GM12892 (cell line): ENCODE measurements around the gene NPHS2.
"Not testable (repeated sequence)": the region's sequence is repeated elsewhere in the genome, so short reads cannot be mapped to it uniquely, and the experiment has no call there.

ENCODE experiments used
- DNase-seq: peaks from one replicate; pipeline ENCODE4 v3.0.0; 2011; ENCODE audit not compliant: insufficient read length
- FAIRE-seq: peaks from 2 replicates; lab custom pipeline; 2011; peaks lifted over from hg19 to GRCh38; lab: Jason Lieb, UNC
- POLR2A ChIP-seq: IDR thresholded peaks from 2 replicates; pipeline ENCODE4 v1.6.1; 2011; ENCODE audit warnings: low read depth, low read length, control low read depth
- POLR2AphosphoS5 ChIP-seq: IDR thresholded peaks from 2 replicates; pipeline ENCODE4 v1.6.1; 2011; ENCODE audit warnings: low read depth, low read length, control low read depth
- TAF1 ChIP-seq: IDR thresholded peaks from 2 replicates; pipeline ENCODE4 v1.6.1; 2011; ENCODE audit warnings: low read depth, mild to moderate bottlenecking, control low read depth, low read length, borderline replicate concordance

The NPHS2 gene

GRCh38 chr1:179530352-179530751 lies 45.4 kb downstream of the NPHS2 start:
- no peak for DNase-seq
- TF ChIP-seq POLR2A, result no peak
- TF ChIP-seq TAF1, result no peak
- no peak for TF ChIP-seq POLR2AphosphoS5
- FAIRE-seq, result peak; percentile 21

- TF ChIP-seq POLR2A (no peak), TAF1 (no peak), POLR2AphosphoS5 (no peak)
- no peak for DNase-seq
- FAIRE-seq, result no peak
Measured at GRCh38 chr1:179529482-179530195, 46.1 kb downstream of the NPHS2 start.

DNA sequence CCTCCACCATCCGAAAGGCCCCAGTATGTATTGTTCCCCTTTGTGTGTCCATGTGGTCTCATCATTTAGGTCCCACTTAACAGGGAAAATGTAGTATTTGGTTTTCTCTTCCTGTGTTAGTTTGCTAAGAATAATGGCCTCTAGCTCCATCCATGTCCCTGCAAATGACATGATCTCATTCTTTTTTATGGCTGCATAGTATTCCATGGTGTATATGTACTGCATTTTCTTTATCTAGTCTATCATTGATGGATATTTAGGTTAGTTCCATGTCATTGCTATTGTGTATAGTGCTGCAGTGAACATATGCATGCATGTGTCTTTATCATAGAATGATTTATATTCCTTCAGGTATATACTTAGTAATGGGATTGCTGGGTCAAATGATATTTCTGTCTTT lies 57.2 kb downstream of the NPHS2 start:
- FAIRE-seq, DNase-seq: not testable (repeated sequence)

DNA sequence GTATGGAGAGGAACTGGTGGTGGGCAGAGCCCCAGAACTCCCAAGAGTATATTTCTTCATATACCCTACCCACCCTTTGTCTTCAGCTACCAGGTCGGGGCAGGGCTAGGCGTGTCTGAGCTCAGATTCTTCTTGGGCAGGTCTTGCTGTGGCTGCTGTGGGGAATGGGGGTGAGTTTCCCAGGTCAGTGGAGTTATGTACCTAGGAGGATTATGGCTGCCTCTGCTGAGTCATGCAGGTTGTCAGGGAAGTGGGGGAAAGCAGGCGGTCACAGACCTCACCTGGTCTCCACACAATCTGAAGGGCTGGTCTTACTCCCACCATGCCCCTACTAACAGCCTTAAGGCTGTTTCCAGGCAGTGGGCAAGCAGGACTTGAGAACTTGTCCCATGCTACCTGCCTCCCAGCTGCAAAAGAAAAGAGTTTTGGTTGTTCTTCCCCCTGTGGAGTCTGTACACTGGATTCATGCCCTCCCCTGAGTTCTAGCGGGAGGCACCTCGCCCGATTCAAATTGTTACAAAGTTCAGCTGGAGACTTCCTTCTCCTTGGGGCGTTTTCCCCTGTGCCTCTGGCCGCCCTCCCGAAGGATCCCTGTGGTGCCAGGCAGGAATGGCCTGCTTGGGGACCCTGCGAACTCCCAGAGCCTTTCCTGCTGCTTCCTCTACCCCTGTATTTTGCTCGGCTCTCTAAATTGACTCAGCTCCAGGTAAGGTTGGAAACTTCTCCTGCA lies 58.6 kb downstream of the NPHS2 start:
- DNase-seq, result no peak
- FAIRE-seq, result no peak
- TF ChIP-seq POLR2AphosphoS5, result no peak
- TF ChIP-seq TAF1, result no peak
- TF ChIP-seq POLR2A, result no peak

DNA sequence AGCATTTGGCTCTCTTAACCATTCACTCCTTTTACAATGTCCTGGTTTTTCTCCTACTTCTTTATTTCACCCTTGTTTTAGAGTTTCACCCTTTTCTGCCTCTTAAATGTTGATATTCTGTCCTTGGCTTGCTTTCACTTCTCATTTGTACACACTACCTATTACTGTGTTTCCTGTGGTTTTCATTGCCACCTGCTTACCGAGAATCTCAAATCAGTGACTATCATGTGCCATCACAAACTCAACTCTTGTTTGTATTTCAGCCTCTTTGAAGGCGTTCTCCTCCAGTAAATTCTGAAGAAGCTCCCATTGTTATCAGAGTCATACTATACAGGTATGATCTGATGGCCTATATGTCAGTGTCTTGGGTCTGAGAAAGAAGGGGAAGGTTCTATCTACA lies 65.7 kb downstream of the NPHS2 start:
- FAIRE-seq (no peak), DNase-seq (no peak)
- no peak for TF ChIP-seq POLR2AphosphoS5
- TF ChIP-seq TAF1, result no peak
- TF ChIP-seq POLR2A, result no peak

GRCh38 chr1:179509384-179509783 lies 66.4 kb downstream of the NPHS2 start:
- FAIRE-seq (no peak), DNase-seq (no peak)
- TF ChIP-seq TAF1, result no peak
- no peak for TF ChIP-seq POLR2AphosphoS5
- TF ChIP-seq POLR2A, result no peak

- TF ChIP-seq POLR2AphosphoS5 (no peak), POLR2A (no peak), TAF1 (no peak)
- no peak for DNase-seq
- no peak for FAIRE-seq
Measured at GRCh38 chr1:179506199-179506598, 69.5 kb downstream of the NPHS2 start.
